ENCODE measurements around the gene VGLL4. TPM values are rescaled to one million over a fixed set of nuclear protein-coding genes. Genes with fewer than 3 reads are reported as not detected.
"Not testable (repeated sequence)": the region's sequence is repeated elsewhere in the genome, so short reads cannot be mapped to it uniquely, and the experiment has no call there.

Gene VGLL4
- polyA plus RNA-seq, 3 donors from 2014 or later: 11.9 to 44.4 (median 25.6) TPM

DNA sequence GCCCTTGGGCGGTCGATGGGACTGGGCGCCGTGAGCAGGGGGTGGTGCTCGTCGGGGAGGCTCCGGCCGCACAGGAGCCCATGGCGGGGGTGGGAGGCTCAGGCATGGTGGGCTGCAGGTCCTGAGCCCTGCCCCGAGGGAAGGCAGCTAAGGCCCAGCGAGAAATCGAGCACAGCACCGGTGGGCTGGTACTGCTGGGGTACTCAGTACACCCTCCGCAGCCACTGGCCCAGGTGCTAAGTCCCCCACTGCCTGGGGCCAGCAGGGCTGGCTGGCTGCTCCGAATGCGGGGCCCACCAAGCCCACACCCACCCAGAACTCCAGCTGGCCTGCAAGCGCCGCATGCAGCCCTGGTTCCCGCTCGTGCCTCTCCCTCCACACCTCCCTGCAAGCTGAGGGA is 132.1 kb downstream of the VGLL4 start:
- not testable (repeated sequence) for H3K9me3 Mint-ChIP-seq; H3K27me3 Mint-ChIP-seq (ENCODE audit: low read depth in 3 of 3); DNase-seq; H3K4me3 Mint-ChIP-seq; H3K36me3 Mint-ChIP-seq; H3K27ac Mint-ChIP-seq
- peaks cover 13 to 17% of the 10 kb centered on the region in 2 donors for H3K4me1 Mint-ChIP-seq

DNA sequence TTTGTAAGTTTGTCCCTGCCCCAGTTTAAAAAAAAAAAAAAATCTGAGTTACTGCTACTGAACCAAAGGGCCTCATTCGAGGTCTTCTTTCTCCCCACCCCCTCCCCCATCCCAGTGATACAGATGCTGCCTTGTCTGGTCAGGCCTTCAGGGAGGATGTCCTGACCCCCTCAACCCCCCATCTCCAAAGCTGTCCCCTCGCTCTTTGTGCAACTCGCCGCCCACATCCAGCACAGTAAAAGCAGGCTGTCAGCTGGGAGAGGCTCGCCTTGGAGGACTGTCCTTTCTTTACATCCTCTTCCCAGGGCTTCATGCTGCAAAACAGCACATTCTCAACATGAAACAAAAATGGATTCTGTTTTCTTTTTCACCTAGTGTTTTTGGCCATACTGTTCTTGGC is 133.4 kb downstream of the VGLL4 start:
- H3K27ac Mint-ChIP-seq: peak overlapping the region in 1 of 6 donors; percentile 17

DNA sequence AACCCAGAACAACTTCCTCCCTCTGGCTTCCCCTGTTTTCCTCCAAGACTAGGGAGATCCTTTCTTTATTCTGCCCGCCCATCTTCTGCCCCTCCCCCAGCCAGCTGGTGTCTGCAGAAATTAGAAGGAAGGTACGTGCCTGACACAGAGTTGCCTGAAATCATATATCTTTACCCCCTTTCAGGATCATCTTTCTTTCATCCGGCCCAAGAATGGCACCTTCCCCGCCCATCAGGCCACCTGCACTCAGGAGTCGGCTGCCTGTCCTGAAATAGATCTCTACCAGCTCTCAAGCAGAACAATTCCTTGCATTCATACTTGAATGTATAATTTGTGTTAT is 133.7 kb downstream of the VGLL4 start:
- Mint-ChIP-seq H3K27ac (no peak overlapping the region), H3K4me3 (no peak overlapping the region), H3K27me3 (ENCODE audit: low read depth in 3 of 3) (peaks cover 0 to 2% (median 2%) of the 10 kb centered on the region in 3 donors), H3K36me3 (peaks cover 0 to 3% (median 0%) of the 10 kb centered on the region in 3 donors), H3K4me1 (peaks cover 11 to 14% of the 10 kb centered on the region in 2 donors), H3K9me3 (no peaks in the 10 kb centered on the region)
- DNase-seq: no peak

More for the DNA sequence above, 133.4 kb downstream of the VGLL4 start:
- H3K4me3 Mint-ChIP-seq: no peak overlapping the region
- no peak for DNase-seq
- H3K36me3 Mint-ChIP-seq: peaks cover 0 to 3% (median 0%) of the 10 kb centered on the region in 3 donors
- peaks cover 13 to 17% of the 10 kb centered on the region in 2 donors for H3K4me1 Mint-ChIP-seq
- no peaks in the 10 kb centered on the region for H3K9me3 Mint-ChIP-seq
- peaks cover 0 to 2% (median 0%) of the 10 kb centered on the region in 3 donors for H3K27me3 Mint-ChIP-seq (ENCODE audit: low read depth in 3 of 3)

DNA sequence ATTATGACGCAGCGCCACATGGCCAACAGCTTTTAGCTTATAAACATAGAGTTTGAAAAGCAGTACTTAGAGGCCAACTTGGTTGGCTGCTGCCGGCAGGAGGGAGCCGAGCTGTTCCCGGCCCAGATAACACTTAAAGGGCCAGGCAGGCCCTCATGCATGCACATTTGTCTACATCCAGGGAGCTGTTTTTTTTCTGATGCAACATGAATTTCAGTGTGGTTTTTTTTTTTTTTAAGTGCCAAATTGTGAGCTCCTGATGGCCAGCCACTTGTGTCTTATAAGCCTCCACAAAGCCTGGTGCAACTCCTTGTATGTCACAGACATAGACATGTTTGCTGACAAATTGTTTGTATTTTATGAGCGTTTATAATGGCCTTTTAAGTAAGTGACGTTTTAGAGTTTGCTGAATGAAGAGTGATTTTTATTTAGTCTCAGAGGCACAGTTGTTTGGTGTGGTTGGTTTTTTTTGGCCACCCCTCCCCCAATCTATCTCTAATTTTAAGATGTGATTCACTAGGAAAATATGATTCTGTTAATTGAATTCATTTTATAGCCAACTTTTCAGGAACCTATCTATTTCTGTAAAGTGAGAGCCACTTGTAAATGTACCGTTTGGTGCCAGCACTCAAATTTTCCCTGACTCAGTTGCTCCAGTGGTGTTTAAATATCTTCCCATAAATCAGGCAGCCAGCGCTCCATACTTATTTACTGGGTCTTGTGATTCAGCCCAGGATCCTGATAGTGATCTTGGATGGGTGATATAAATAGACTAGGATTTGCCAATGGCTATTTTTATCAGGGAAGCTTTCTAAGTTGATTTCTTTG is 134.3 kb downstream of the VGLL4 start:
- Mint-ChIP-seq H3K36me3 (peaks cover 0 to under 1% (median 0%) of the 10 kb centered on the region in 3 donors), H3K4me3 (no peak overlapping the region), H3K9me3 (no peaks in the 10 kb centered on the region), H3K27ac (no peak overlapping the region), H3K4me1 (peaks cover 6 to 8% of the 10 kb centered on the region in 2 donors), H3K27me3 (ENCODE audit: low read depth in 3 of 3) (peaks cover 0 to 2% (median 2%) of the 10 kb centered on the region in 3 donors)
- no peak for DNase-seq

DNA sequence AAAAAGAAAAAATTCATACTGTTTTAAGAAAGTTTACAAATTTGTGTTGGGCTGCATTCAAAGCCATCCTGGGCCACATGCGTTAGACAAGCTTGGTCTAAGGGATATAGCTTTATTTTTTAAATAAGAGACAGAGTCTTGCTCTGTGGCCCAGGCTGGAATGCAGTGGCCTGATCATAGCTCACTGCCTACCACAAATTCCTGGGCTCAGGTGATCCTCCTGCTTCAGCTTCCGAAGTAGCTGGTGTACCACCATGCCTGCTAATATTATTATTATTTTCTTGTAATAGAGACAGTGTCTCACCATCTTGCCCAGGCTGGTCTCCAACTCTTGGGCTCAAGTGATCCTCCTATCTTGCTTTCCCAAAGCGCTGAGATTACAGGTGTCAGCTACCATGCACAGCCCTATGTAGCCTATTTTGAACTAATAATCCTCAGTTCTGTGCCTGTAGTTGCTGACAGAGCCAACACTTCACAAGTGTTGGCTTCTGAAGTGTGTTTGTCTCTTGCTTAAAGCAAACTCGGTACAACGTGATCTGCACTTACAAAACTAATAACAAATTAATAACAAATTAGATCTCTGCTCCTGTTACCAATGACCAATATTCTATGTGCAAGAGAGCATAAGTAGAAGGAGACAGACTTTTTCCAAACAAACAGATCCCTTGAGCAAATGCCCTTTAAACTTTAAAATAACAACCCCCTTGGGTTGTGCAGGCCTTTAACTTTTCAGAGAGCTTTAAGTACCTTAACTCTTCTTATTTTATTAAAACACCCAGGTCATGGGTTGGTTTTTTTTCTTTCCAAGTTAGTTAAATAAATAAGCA is 135.2 kb downstream of the VGLL4 start:
- H3K36me3 Mint-ChIP-seq: no peaks in the 10 kb centered on the region
- peaks cover 0 to 2% (median 2%) of the 10 kb centered on the region in 3 donors for H3K27me3 Mint-ChIP-seq (ENCODE audit: low read depth in 3 of 3)
- no peak overlapping the region for H3K27ac Mint-ChIP-seq
- no peak overlapping the region for H3K4me3 Mint-ChIP-seq
- no peak for DNase-seq
- no peaks in the 10 kb centered on the region for H3K4me1 Mint-ChIP-seq
- H3K9me3 Mint-ChIP-seq: no peaks in the 10 kb centered on the region

DNA sequence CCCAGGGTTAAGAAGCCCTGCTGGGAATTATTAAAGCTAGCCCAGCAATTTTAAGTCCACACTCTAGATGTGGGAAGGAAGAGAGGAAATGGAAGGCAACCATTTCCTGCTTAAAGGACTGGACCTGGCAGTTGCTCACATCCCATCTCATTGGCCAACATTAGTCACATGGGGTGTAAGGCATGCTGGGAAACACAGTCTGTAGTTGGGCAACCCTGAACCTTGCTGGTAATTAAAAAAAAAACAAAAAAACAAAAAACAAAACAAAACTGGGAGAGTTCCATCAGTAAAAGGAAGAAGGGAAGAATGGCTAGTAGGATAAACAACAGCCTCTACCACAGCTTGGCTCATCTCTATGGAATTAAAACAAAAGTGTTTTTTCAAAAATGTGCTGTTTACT is 136.0 kb downstream of the VGLL4 start:
- H3K9me3 Mint-ChIP-seq: no peaks in the 10 kb centered on the region
- no peak overlapping the region for H3K27ac Mint-ChIP-seq
- peaks cover 0 to 2% (median 2%) of the 10 kb centered on the region in 3 donors for H3K27me3 Mint-ChIP-seq (ENCODE audit: low read depth in 3 of 3)
- no peak overlapping the region for H3K4me3 Mint-ChIP-seq
- no peaks in the 10 kb centered on the region for H3K4me1 Mint-ChIP-seq
- H3K36me3 Mint-ChIP-seq: no peaks in the 10 kb centered on the region
- no peak for DNase-seq

Other genes with a start within 250 kb of the VGLL4 start
- gene TAMM41, start 203.0 kb upstream of the VGLL4 start, polyA plus RNA-seq: 10 to 100 TPM in 2 of 3 donors, 1 to 10 TPM in 1; 6.7 to 21.7 (median 16.3) TPM